Measurements from ENCODE around the gene DTX3.

DNA sequence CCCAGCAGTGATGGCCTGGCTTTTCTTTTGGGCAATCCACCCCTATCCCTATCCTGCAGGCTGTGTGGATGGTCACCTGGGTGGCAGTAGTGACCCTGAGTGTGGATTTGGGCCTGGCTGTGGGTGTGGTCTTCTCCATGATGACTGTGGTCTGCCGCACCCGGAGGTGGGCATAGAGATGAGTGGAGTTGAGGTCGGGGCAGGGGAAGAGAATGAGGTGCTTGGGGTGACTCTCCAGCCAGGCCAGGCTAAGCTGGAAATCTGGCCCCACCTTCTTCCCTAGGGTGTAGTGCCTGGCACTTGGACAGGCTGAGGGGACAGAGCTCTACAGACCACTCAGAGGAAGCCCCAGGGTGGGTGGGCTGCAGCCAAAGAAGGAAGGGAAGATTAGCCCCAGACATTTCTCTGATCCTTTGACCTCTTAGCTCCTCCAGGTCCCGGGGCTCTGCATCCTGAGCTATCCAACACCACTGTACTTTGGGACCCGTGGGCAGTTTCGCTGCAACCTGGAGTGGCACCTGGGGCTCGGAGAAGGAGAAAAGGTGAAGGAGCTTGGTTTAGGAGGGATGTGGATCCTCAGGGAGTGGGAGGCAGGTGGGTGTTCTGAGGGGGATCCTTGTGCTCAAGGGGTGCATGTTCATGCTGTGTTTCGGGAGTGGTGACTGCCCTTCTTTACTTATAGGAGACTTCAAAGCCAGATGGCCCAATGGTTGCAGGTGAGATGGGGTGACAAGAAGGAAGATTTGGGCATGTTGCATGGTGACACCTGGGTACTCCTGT, 20.0 kb downstream of the DTX3 start:
- TF ChIP-seq, protein P1, sequence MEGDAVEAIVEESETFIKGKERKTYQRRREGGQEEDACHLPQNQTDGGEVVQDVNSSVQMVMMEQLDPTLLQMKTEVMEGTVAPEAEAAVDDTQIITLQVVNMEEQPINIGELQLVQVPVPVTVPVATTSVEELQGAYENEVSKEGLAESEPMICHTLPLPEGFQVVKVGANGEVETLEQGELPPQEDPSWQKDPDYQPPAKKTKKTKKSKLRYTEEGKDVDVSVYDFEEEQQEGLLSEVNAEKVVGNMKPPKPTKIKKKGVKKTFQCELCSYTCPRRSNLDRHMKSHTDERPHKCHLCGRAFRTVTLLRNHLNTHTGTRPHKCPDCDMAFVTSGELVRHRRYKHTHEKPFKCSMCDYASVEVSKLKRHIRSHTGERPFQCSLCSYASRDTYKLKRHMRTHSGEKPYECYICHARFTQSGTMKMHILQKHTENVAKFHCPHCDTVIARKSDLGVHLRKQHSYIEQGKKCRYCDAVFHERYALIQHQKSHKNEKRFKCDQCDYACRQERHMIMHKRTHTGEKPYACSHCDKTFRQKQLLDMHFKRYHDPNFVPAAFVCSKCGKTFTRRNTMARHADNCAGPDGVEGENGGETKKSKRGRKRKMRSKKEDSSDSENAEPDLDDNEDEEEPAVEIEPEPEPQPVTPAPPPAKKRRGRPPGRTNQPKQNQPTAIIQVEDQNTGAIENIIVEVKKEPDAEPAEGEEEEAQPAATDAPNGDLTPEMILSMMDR (conservative IDR thresholded peaks at IDR 0.05), result no peak
- no peak for TF ChIP-seq ZFX (IDR thresholded peaks at IDR 0.05)

Measured in C4-2B (cell line).